HCT116 (cell line): Measurements from ENCODE around the gene UXS1.

ENCODE experiments used
- POLR2AphosphoS5 ChIP-seq: IDR thresholded peaks from 2 replicates; pipeline ENCODE4 v1.6.1; 2011; ENCODE audit warnings: mild to moderate bottlenecking, low read depth, low read length, moderate library complexity
- SRF ChIP-seq: IDR thresholded peaks from 2 replicates; pipeline ENCODE4 v1.6.1; 2012; ENCODE audit warnings: low read depth
- YY1 ChIP-seq: IDR thresholded peaks from 2 replicates; pipeline ENCODE4 v1.6.1; 2011; ENCODE audit warnings: low read length, low read depth, moderate library complexity, mild to moderate bottlenecking; ENCODE audit not compliant: insufficient replicate concordance; ENCODE audit errors: extremely low read depth
- TF ChIP-seq, protein P1 (sequence below), 3 experiments: fragments of 200-600 bp in 1 of 3; sonication (generic) in 1 of 3; IDR thresholded peaks in 2 of 3; conservative IDR thresholded peaks in 1 of 3; 2 replicates each; pipeline ENCODE4 v1.5.1; 2012 to 2017; ENCODE audit warnings: low read depth in 2 of 3, low read length in 2 of 3, antibody characterized with exemption in 1 of 3, borderline replicate concordance in 1 of 3, control low read depth in 1 of 3, mild to moderate bottlenecking in 1 of 3, mixed read lengths in 1 of 3, mixed run types in 1 of 3, moderate library complexity in 1 of 3; ENCODE audit not compliant: insufficient read depth in 1 of 3

DNA sequence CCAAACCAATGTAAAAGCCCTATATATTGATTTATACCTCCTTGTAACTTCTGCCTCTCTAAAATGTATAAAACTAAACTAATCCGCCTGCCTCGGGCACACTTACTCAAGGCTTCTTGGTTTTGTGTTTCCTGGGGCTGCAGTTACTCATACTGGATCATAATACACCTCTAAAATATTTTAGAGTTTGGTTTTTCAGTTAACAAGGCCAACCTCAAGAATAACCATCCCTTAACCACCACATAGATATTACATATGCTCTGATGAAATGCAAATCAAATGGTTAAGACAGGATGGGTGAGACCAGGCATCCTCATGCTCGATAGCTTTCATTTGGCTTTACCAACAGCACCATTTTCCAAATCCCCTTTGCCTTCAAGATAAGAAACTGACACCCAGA lies 46.4 kb downstream of the UXS1 start:
- TF ChIP-seq, protein P1, sequence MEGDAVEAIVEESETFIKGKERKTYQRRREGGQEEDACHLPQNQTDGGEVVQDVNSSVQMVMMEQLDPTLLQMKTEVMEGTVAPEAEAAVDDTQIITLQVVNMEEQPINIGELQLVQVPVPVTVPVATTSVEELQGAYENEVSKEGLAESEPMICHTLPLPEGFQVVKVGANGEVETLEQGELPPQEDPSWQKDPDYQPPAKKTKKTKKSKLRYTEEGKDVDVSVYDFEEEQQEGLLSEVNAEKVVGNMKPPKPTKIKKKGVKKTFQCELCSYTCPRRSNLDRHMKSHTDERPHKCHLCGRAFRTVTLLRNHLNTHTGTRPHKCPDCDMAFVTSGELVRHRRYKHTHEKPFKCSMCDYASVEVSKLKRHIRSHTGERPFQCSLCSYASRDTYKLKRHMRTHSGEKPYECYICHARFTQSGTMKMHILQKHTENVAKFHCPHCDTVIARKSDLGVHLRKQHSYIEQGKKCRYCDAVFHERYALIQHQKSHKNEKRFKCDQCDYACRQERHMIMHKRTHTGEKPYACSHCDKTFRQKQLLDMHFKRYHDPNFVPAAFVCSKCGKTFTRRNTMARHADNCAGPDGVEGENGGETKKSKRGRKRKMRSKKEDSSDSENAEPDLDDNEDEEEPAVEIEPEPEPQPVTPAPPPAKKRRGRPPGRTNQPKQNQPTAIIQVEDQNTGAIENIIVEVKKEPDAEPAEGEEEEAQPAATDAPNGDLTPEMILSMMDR (IDR thresholded peaks at IDR 0.05 in 2 of 3, conservative IDR thresholded peaks at IDR 0.05 in 1 of 3; ENCODE audit: borderline replicate concordance in 1 of 3, insufficient read depth in 1 of 3, low read depth in 2 of 3, low read length in 2 of 3): no peak
- no peak for TF ChIP-seq YY1
- TF ChIP-seq POLR2AphosphoS5: no peak
- no peak for TF ChIP-seq SRF
